Fibroblast of lung (primary cell): ENCODE data around the gene RET. TPM values are rescaled to one million over a fixed set of nuclear protein-coding genes. Genes with fewer than 3 reads are reported as not detected.

ENCODE experiments used
- DNase-seq, 2 donors: peaks; one replicate each; pipeline versions ENCODE4 v3.0.0 to v3.0.0-alpha.2; 2010; ENCODE audit warnings: low read depth in 2 of 2
- H2AFZ ChIP-seq: 2 replicates; pipeline ENCODE4 v1.5.1; 2012; ENCODE audit warnings: low read length, control low read depth, inconsistent platforms
- H3K27ac ChIP-seq: 2 replicates; pipeline ENCODE4 v1.5.1; 2011; ENCODE audit warnings: low read length, control low read depth; ENCODE audit not compliant: insufficient read depth
- H3K27me3 ChIP-seq: 2 replicates; pipeline ENCODE4 v1.5.1; 2011; ENCODE audit warnings: mild to moderate bottlenecking, low read length; ENCODE audit not compliant: control insufficient read depth, insufficient read depth
- H3K36me3 ChIP-seq: 2 replicates; pipeline ENCODE4 v1.5.1; 2011; ENCODE audit warnings: low read length; ENCODE audit not compliant: control insufficient read depth, insufficient read depth
- H3K4me1 ChIP-seq: 2 replicates; pipeline ENCODE4 v1.5.1; 2011; ENCODE audit warnings: low read length; ENCODE audit not compliant: control insufficient read depth, insufficient read depth; ENCODE audit errors: extremely low read depth
- H3K4me2 ChIP-seq: 2 replicates; pipeline ENCODE4 v1.5.1; 2011; ENCODE audit warnings: low read length, control low read depth; ENCODE audit not compliant: insufficient read depth; ENCODE audit errors: extremely low read depth
- H3K4me3 ChIP-seq, 4 experiments: fragments of 200-600 bp in 1 of 4; sonication (generic) in 1 of 4; replicated peaks in 1 of 4; 2 replicates each; pipeline ENCODE4 v1.5.1; 2011 to 2016; ENCODE audit warnings: low read length in 4 of 4, low read depth in 3 of 4, mild to moderate bottlenecking in 3 of 4, control low read depth in 2 of 4, inconsistent platforms in 1 of 4, mixed read lengths in 1 of 4; ENCODE audit not compliant: insufficient read depth in 1 of 4; ENCODE audit errors: control extremely low read depth in 1 of 4
- H3K79me2 ChIP-seq: 2 replicates; pipeline ENCODE4 v1.5.1; 2012; ENCODE audit warnings: mild to moderate bottlenecking, low read length, inconsistent platforms; ENCODE audit not compliant: control insufficient read depth, insufficient read depth
- H3K9ac ChIP-seq: 2 replicates; pipeline ENCODE4 v1.5.1; 2011; ENCODE audit warnings: mild to moderate bottlenecking, low read length, control low read depth; ENCODE audit not compliant: insufficient read depth
- H3K9me3 ChIP-seq: 2 replicates; pipeline ENCODE4 v1.5.1; 2012; ENCODE audit warnings: low read depth, low read length; ENCODE audit not compliant: control insufficient read depth, insufficient read depth
- H4K20me1 ChIP-seq: 2 replicates; pipeline ENCODE4 v1.5.1; 2011; ENCODE audit warnings: low read length; ENCODE audit not compliant: control insufficient read depth, insufficient read depth; ENCODE audit errors: extremely low read depth
- CTCF ChIP-seq, 2 donors: IDR thresholded peaks in 1 of 2; conservative IDR thresholded peaks in 1 of 2; 1 replicate in 1 of 2; 2 replicates in 1 of 2; pipeline ENCODE4 v1.5.1; 2011 to 2012; ENCODE audit warnings: low read length in 2 of 2, control low read depth in 1 of 2, inconsistent platforms in 1 of 2, low read depth in 1 of 2, mild to moderate bottlenecking in 1 of 2
- EZH2 ChIP-seq: IDR thresholded peaks from 2 replicates; pipeline ENCODE4 v1.5.1; 2012; ENCODE audit warnings: low read length, control low read depth, mild to moderate bottlenecking; ENCODE audit errors: missing control alignments
- polyA plus RNA-seq, 2 donors: library from polyadenylated mRNA; depleted of rRNA in 1 of 2; stranded (reverse) in 1 of 2; unstranded in 1 of 2; fragments of >200 nt; gene quantifications; 2 replicates each; pipeline ENCODE4 v1.2.1, GENCODE V29; 2011 to 2012; ENCODE audit warnings: missing spikeins in 1 of 2
- total RNA-seq: library from RNA; depleted of rRNA; stranded (reverse); fragments of >200 nt; gene quantifications from 2 replicates; pipeline ENCODE4 v1.2.1, GENCODE V29; 2014

The RET gene
- total and polyA plus RNA-seq, 2 donors (not counting 1 experiment from before 2014, with no cell fraction given): 0.08 to 0.83 TPM

- Histone ChIP-seq H3K9ac (peak overlapping the region; percentile 32), H4K20me1 (no peaks in the 10 kb centered on the region), H3K4me1 (no peaks in the 10 kb centered on the region), H3K4me3 (peak overlapping the region; percentile 42 to 66 (median 61)), H3K36me3 (no peaks in the 10 kb centered on the region), H3K27ac (no peak overlapping the region), H2AFZ (peak overlapping the region; percentile 90), H3K27me3 (no peaks in the 10 kb centered on the region), H3K4me2 (peak overlapping the region; percentile 88), H3K79me2 (no peaks in the 10 kb centered on the region), H3K9me3 (no peaks in the 10 kb centered on the region)
- peak; percentile 66 to 97 for TF ChIP-seq CTCF (conservative IDR thresholded peaks at IDR 0.05 in 1 of 2, IDR thresholded peaks at IDR 0.05 in 1 of 2; ENCODE audit: low read depth in 1 of 2, low read length in 2 of 2)
- no peak for TF ChIP-seq EZH2
- peak; percentile 68 for DNase-seq
Measured at GRCh38 chr10:43105102-43105955, 28.5 kb downstream of the RET start.

GRCh38 chr10:43105956-43106229 is 29.0 kb downstream of the RET start:
- Histone ChIP-seq H3K4me2 (no peak overlapping the region), H3K9me3 (no peaks in the 10 kb centered on the region), H3K79me2 (no peaks in the 10 kb centered on the region), H4K20me1 (no peaks in the 10 kb centered on the region), H3K27ac (no peak overlapping the region), H3K4me3 (no peak overlapping the region), H3K36me3 (no peaks in the 10 kb centered on the region), H3K4me1 (no peaks in the 10 kb centered on the region), H3K27me3 (no peaks in the 10 kb centered on the region), H3K9ac (no peak overlapping the region), H2AFZ (no peak overlapping the region)
- no peak for DNase-seq
- TF ChIP-seq EZH2 (no peak), CTCF (conservative IDR thresholded peaks at IDR 0.05 in 1 of 2, IDR thresholded peaks at IDR 0.05 in 1 of 2; ENCODE audit: low read depth in 1 of 2, low read length in 2 of 2) (no peak)

- no peaks in the 10 kb centered on the region for H3K36me3 ChIP-seq
- no peak overlapping the region for H3K4me3 ChIP-seq
- H2AFZ ChIP-seq: no peak overlapping the region
- no peaks in the 10 kb centered on the region for H3K9me3 ChIP-seq
- DNase-seq: no peak
- no peaks in the 10 kb centered on the region for H3K27me3 ChIP-seq
- no peaks in the 10 kb centered on the region for H3K79me2 ChIP-seq
- H3K4me1 ChIP-seq: no peaks in the 10 kb centered on the region
- H4K20me1 ChIP-seq: no peaks in the 10 kb centered on the region
- no peak overlapping the region for H3K27ac ChIP-seq
- TF ChIP-seq EZH2: no peak
- no peak for TF ChIP-seq CTCF (conservative IDR thresholded peaks at IDR 0.05 in 1 of 2, IDR thresholded peaks at IDR 0.05 in 1 of 2; ENCODE audit: low read depth in 1 of 2, low read length in 2 of 2)
- no peak overlapping the region for H3K9ac ChIP-seq
- H3K4me2 ChIP-seq: no peak overlapping the region
Measured at GRCh38 chr10:43106256-43107091, 29.6 kb downstream of the RET start.
